Measurements from ENCODE around the gene GFRA3.
A peak's percentile ranks its signal among the peaks of the same experiment; 100 is the strongest.

GFRA3 gene

GRCh38 chr5:138246822-138247221, 27.6 kb downstream of the GFRA3 start:
- no peak for FAIRE-seq

GRCh38 chr5:138246334-138246733, 28.1 kb downstream of the GFRA3 start:
- no peak for FAIRE-seq

- no peak for FAIRE-seq
These were observed 28.7 kb downstream of the GFRA3 start for GRCh38 chr5:138245717-138246116.

DNA sequence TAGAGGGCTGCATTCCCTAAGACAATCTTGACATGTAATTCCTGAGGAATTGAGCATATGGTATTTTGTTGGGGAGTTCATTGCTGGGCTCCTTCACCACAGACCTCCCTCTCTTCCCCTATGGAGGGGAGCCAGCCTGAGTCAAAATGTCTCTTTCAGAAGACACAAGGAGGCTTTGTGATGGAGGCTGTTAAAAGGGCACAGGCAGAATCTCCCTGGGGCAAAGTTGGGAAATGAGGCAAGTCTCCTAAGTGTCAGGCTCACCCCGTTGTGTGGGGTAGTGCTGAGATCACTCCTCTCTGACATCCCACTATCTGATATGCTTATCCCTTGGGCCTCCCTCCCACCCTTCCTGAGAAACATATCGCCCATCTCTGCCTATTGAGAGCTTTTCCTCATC, 30.6 kb downstream of the GFRA3 start:
- FAIRE-seq: no peak

GRCh38 chr5:138241688-138242571, 32.5 kb downstream of the GFRA3 start:
- no peak for FAIRE-seq

- no peak for FAIRE-seq
These were observed 33.6 kb downstream of the GFRA3 start for GRCh38 chr5:138240650-138241385.

GRCh38 chr5:138238034-138238433, 36.4 kb downstream of the GFRA3 start:
- no peak for FAIRE-seq

- FAIRE-seq: no peak
These were observed 39.8 kb downstream of the GFRA3 start for GRCh38 chr5:138234651-138235050.

DNA sequence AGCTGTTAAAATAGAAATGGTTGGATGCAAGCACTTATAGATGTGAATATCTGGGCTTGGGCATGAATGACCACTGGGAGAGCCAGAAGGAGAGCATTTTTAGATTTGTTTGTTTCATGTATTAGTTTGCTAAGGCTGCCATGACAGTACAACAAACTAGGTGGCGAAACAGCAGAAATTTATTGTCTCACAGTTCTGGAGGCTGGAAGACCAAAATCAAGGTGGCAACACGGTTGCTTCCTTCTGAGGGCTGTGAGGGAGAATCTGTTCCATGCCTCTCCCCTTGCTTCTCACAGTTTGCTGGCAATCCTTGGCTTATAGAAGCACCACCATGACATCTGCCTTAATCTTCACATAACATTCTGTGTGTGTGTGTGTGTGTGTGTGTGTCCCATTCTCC, 41.1 kb downstream of the GFRA3 start:
- FAIRE-seq: no peak

GRCh38 chr5:138230981-138231589, 43.3 kb downstream of the GFRA3 start:
- no peak for FAIRE-seq

GRCh38 chr5:138230261-138230660, 44.2 kb downstream of the GFRA3 start:
- no peak for FAIRE-seq

DNA sequence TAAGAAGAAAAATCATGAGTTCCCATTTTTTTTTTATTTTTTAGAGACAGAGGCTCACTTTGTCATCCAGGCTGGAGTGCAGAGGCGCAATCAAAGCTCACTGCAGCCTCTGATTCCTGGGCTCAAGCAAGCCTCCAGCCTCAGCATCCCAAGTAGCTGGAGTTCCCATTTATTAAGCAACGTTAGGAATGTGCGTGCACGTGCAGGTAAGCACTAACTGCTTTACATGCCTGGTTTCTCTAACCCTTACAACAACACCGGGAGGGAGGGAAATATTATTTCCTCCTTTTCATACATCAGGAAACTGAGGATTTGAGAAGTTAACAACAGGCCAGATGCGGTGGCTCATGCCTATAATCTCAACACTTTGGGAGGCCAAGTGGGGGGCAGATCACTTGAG, 45.0 kb downstream of the GFRA3 start:
- no peak for FAIRE-seq

GRCh38 chr5:138226910-138227309, 47.5 kb downstream of the GFRA3 start:
- no peak for FAIRE-seq

- no peak for FAIRE-seq
These were observed 49.7 kb downstream of the GFRA3 start for GRCh38 chr5:138224712-138225111.

DNA sequence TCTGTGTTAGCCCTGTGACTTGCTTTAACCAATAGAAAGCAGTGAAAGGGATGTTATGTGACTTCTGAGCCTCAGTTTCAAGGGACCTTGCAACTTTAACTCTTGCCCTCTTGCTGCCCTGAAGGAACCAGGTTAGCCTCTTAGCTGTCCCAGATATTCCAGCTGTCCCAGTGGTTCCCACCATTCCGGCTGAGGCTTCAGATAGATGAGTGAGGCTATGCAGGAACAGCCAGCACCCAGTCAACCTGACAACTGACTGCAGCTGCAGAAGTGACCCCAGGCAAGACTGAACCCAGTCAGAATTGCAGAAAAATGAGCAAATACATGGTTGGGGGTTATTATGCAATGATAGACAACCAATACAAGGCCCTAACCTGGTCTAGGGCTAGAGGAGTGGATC, 50.9 kb downstream of the GFRA3 start:
- no peak for FAIRE-seq

DNA sequence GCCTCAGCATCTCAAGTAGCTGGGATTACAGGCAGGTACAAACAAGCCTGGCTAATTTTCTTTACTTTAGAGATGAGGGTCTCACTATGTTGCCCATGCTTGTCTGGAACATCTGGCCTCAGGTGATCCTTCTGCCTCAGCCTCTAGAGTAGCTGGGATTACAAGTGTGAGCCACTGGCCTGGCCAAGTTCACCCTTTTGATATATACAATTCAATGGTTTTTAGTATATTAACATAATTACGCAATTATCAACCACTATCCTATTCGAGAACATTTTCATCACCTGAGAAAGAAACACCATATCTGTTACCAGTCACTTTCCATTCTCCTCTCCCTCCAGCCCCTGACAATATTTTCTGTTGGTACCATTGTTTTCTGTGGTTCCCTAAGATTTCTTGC, 57.6 kb downstream of the GFRA3 start:
- no peak for FAIRE-seq

DNA sequence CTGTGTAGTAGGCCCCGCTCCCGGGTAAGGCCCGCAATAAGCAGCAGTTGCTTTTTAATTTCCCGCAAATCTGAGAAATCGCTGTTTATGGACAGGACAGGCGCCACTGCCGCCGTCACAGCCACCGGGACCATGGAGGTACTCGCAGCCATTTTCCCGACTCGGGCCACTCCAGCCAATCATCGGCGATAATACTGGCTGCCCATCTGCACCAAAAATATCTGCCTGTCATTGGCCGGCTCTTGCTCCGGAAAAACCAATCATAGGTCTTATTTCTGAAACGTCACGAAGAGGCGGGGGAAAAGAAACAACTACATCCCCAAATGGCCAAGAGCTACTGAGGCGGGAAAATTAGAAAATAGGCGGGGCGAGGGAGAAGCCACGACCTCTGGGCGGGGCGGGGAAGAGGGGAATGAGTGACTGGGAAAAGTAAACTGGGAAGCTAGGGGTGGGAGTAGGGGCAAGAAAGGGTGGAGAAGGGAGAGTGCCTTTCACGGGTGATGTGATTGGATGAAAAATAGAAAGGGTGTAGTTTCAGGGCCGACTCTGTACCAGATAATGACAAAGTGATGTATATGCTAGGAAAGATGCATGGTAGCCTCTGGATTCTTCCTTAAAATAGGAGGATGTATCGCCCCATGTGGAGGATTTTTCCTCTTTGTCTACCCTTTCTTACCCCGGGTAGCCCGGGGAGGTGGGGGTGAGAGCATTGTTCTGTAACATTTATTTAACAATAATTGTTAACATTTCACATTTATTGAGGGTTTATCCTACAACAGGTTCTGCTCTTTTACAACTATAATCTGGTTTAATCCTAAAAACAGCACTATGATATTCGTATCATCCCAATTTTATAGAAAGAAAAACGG, 61.0 kb downstream of the GFRA3 start, which contains the start of gene CDC23:
CDC23 (minus strand) TSS at position 163 of the 869 bp plus-strand sequence; CDS start at position 152, 11 bp downstream.
- peak; percentile 99 for FAIRE-seq

- FAIRE-seq: no peak
These were observed 61.6 kb downstream of the GFRA3 start for GRCh38 chr5:138212828-138213160.

DNA sequence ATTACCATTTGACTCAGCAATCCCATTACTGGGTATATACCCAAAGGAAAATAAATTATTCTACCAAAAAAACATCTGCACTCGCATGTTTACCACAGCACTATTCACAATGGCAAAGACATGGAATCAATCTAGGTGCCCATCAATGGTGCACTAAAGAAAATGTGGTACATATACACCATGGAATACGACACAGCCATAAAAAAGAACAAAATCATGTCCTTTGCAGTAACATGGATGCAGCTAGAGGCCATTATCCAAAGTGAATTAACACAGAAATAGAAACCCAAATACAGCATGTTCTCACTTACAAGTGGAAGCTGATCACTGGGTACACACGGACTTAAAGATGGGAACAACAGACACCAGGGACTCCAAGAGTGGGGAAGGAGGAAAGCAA, 63.4 kb downstream of the GFRA3 start:
- no peak for FAIRE-seq
